K562 (cell line): ENCODE data around the gene UPF1. TPM values are rescaled to one million over a fixed set of nuclear protein-coding genes. Genes with fewer than 3 reads are reported as not detected.
A peak's percentile ranks its signal among the peaks of the same experiment; 100 is the strongest.

Experiments
- CHD2 ChIP-seq: IDR thresholded peaks from 2 replicates; pipeline ENCODE4 v1.6.1; 2011; ENCODE audit warnings: low read depth, low read length
- EP400 ChIP-seq: fragments of 450-650 bp; IDR thresholded peaks from 2 replicates; pipeline ENCODE4 v1.6.1; 2017; ENCODE audit warnings: antibody characterized with exemption, mild to moderate bottlenecking, moderate library complexity
- FOS ChIP-seq: IDR thresholded peaks from 3 replicates; pipeline ENCODE4 v1.6.1; 2011; ENCODE audit not compliant: insufficient read length; ENCODE audit errors: extremely low read depth
- HDAC3 ChIP-seq: fragments of 450-650 bp; IDR thresholded peaks from 2 replicates; pipeline ENCODE4 v1.6.1; 2018; ENCODE audit warnings: borderline replicate concordance, mild to moderate bottlenecking, moderate library complexity; ENCODE audit not compliant: partially characterized antibody
- MGA ChIP-seq: fragments of 450-650 bp; IDR thresholded peaks from 2 replicates; pipeline ENCODE4 v1.6.1; 2016; ENCODE audit warnings: mild to moderate bottlenecking, moderate library complexity
- SMC3 ChIP-seq: conservative IDR thresholded peaks from 2 replicates; pipeline ENCODE4 v1.6.1; 2011; ENCODE audit warnings: low read depth, low read length, improper control_type of control experiment; ENCODE audit not compliant: insufficient read depth
- SREBF1 ChIP-seq: fragments of 150-350 bp; IDR thresholded peaks from 2 replicates; pipeline ENCODE4 v1.6.1; 2014; ENCODE audit warnings: antibody characterized with exemption, low read depth, low read length, borderline replicate concordance
- VEZF1 ChIP-seq: fragments of 200-800 bp; sonication (Bioruptor generic); IDR thresholded peaks from 2 replicates; pipeline ENCODE4 v1.6.1; 2017; ENCODE audit warnings: missing genetic modification characterization, missing compliant biosample characterization
- ZFX ChIP-seq: sonication (generic); formaldehyde crosslinking; IDR thresholded peaks from 2 replicates; pipeline ENCODE4 v1.8.0; 2022; ENCODE audit warnings: mild to moderate bottlenecking, missing genetic modification reagents, moderate library complexity
- ZNF518B ChIP-seq: fragments of 250-450 bp; sonication (Bioruptor Pico); IDR thresholded peaks from 2 replicates; pipeline ENCODE4 v1.5.0; 2021; ENCODE audit warnings: mild to moderate bottlenecking, moderate library complexity
- polyA plus RNA-seq, 8 experiments: library from polyadenylated mRNA; depleted of rRNA in 4 of 8; stranded (reverse) in 5 of 8; unstranded in 3 of 8; fragments of >200 nt; fragmentation: Nextera tagmentation in 2 of 8; fragmentation: Illumina TruSeq in 1 of 8; extraction: Ambion mirVana in 2 of 8; extraction: Trizol in 1 of 8; gene quantifications; 2 replicates each; pipeline versions ENCODE4 v1.2.1 to v1.2.3, GENCODE V29; 2011 to 2014; ENCODE audit warnings: inconsistent platforms in 1 of 8, missing spikeins in 1 of 8
- total RNA-seq, 7 experiments: library from RNA; depleted of rRNA in 6 of 7; stranded (reverse); fragments of >200 nt in 6 of 7; fragmentation: Illumina TruSeq in 2 of 7; extraction: Trizol in 2 of 7; gene quantifications; 2 replicates each; pipeline versions ENCODE4 v1.2.1 to v1.2.3, GENCODE V29; 2011 to 2021; ENCODE audit warnings: low replicate concordance in 1 of 7

Gene UPF1
- total and polyA plus RNA-seq, 9 of the 15 experiments (the other 6 are each of a cell fraction or from before 2014, with no cell fraction given): 0.34 to 103 (median 27.9) TPM

- peak; percentile 64 for TF ChIP-seq MGA
- TF ChIP-seq ZFX (CRISPR knock-in tag): peak; percentile 47
- TF ChIP-seq ZNF518B (CRISPR knock-in tag): no peak
- TF ChIP-seq SMC3: peak; percentile 86
- no peak; the same call in 1 of the 2 replicates for TF ChIP-seq EP400
- peak; percentile 74 for TF ChIP-seq VEZF1 (CRISPR knock-in tag)
- TF ChIP-seq SREBF1: no peak
- no peak for TF ChIP-seq HDAC3
- TF ChIP-seq FOS: no peak
- TF ChIP-seq CHD2: 0 out of 2 replicates have a peak, but pooled peaks have one; percentile 18
Observed at GRCh38 chr19:18865973-18866799, 34.4 kb downstream of the UPF1 start (continued).
